ENCODE data around the gene UBL3. TPM values are rescaled to one million over a fixed set of nuclear protein-coding genes. Genes with fewer than 3 reads are reported as not detected.

UBL3 gene
- total RNA-seq, 1 experiment from 2014 or later = 10.7 TPM

GRCh38 chr13:29745704-29746103 is 104.7 kb downstream of the UBL3 start:
- H3K36me3 ChIP-seq (ENCODE audit: control insufficient read depth in 1 of 2, insufficient read depth in 2 of 2, low read length in 2 of 2) = no peaks in the 10 kb centered on the region
- no peaks in the 10 kb centered on the region for H4K20me1 ChIP-seq (ENCODE audit: insufficient read depth)
- H3K9me3 ChIP-seq (ENCODE audit: control insufficient read depth in 1 of 2, insufficient read depth in 1 of 2, low read depth in 1 of 2, low read length in 2 of 2) = no peaks in the 10 kb centered on the region
- BruUV-seq (replicated peaks) = no TSS peak
- no peak overlapping the region for H3K4me3 ChIP-seq (replicated peaks in 1 of 2; ENCODE audit: low read depth in 1 of 2, low read length in 2 of 2)
- intact Hi-C loops (cut with micrococcal nuclease) = no loop called here
- no peak overlapping the region for H3K27ac ChIP-seq (ENCODE audit: low read depth, low read length)
- no peaks in the 10 kb centered on the region for H3K79me2 ChIP-seq (ENCODE audit: insufficient read depth, low read length)
- H3K4me2 ChIP-seq (ENCODE audit: low read length) = no peak overlapping the region
- no peaks in the 10 kb centered on the region for H3K4me1 ChIP-seq (ENCODE audit: control insufficient read depth in 1 of 2, insufficient read depth in 2 of 2, low read length in 2 of 2)
- no peak overlapping the region for H3K9ac ChIP-seq (ENCODE audit: low read length)
- H3K9me2 ChIP-seq (ENCODE audit: insufficient read depth) = no peaks in the 10 kb centered on the region
- ChIA-PET RAD21 (ENCODE audit: low non-redundant PET in 1 of 2, low total read pairs in 2 of 2, uncharacterized antibody in 2 of 2, unreplicated experiment in 2 of 2) (no interaction called here), POLR2A (no interaction called here), CTCF (no interaction called here)
- ATAC-seq = no peak
- TF ChIP-seq EGR1 (IDR thresholded peaks at IDR 0.05; ENCODE audit: low read depth) = no peak
- no peak for TF ChIP-seq ELF1 (IDR thresholded peaks at IDR 0.05; ENCODE audit: borderline replicate concordance, low read depth)
- TF ChIP-seq YY1 (IDR thresholded peaks at IDR 0.05; ENCODE audit: extremely low read depth, insufficient replicate concordance, low read depth, low read length) = no peak
- TF ChIP-seq CBX3 (IDR thresholded peaks at IDR 0.05; ENCODE audit: low read depth) = no peak
- no peak for TF ChIP-seq CEBPB (IDR thresholded peaks at IDR 0.05; ENCODE audit: low read depth)
- TF ChIP-seq ZFX (IDR thresholded peaks at IDR 0.05) = no peak
- no peak for TF ChIP-seq EZH2 (IDR thresholded peaks at IDR 0.05)
- TF ChIP-seq ZNF274 (IDR thresholded peaks at IDR 0.05; ENCODE audit: low read depth, low read length) = no peak
- no peak for TF ChIP-seq REST (IDR thresholded peaks at IDR 0.05; ENCODE audit: low read depth)
- TF ChIP-seq POLR2A (IDR thresholded peaks at IDR 0.05; ENCODE audit: borderline replicate concordance, extremely low read depth, insufficient read depth, insufficient read length) = no peak
- TF ChIP-seq ATF3 (IDR thresholded peaks at IDR 0.05) = no peak
- DNase-seq (ENCODE audit: low read depth, low spot score) = no peak
- no peak overlapping the region for H2AFZ ChIP-seq (ENCODE audit: low read depth, low read length, poor library complexity, severe bottlenecking)
- peaks cover 14% of the 10 kb centered on the region; the same call in 1 of the 2 replicates for H3K27me3 ChIP-seq (ENCODE audit: insufficient read depth, low read length)
